Muscle layer of duodenum (tissue), 2 donors: ENCODE measurements around the gene PTPRU.
A peak's percentile ranks its signal among the peaks of the same experiment; 100 is the strongest.
"Not testable (repeated sequence)": the region's sequence is repeated elsewhere in the genome, so short reads cannot be mapped to it uniquely, and the experiment has no call there.

Experiments used
- H3K27ac ChIP-seq: one replicate; pipeline ENCODE4 v1.7.0; 2013; ENCODE audit warnings: mild to moderate bottlenecking, low read length
- H3K27me3 ChIP-seq: one replicate; pipeline ENCODE4 v1.7.0; 2013; ENCODE audit warnings: low read depth, mild to moderate bottlenecking, control low read depth, low read length
- H3K36me3 ChIP-seq, 2 donors: one replicate each; pipeline ENCODE4 v1.7.0; 2013; ENCODE audit warnings: low read length in 2 of 2, control low read depth in 1 of 2, mild to moderate bottlenecking in 1 of 2; ENCODE audit not compliant: insufficient read depth in 2 of 2, control insufficient read depth in 1 of 2
- H3K4me1 ChIP-seq, 2 donors: one replicate each; pipeline ENCODE4 v1.7.0; 2013; ENCODE audit warnings: low read length in 2 of 2, mild to moderate bottlenecking in 2 of 2, control low read depth in 1 of 2, moderate library complexity in 1 of 2; ENCODE audit not compliant: insufficient read depth in 2 of 2, control insufficient read depth in 1 of 2
- H3K4me3 ChIP-seq, 2 donors: one replicate each; pipeline ENCODE4 v1.7.0; 2013; ENCODE audit warnings: low read length in 2 of 2, low read depth in 1 of 2, mild to moderate bottlenecking in 1 of 2
- H3K9me3 ChIP-seq, 2 donors: one replicate each; pipeline ENCODE4 v1.7.0; 2013; ENCODE audit warnings: low read length in 2 of 2, control low read depth in 1 of 2, mild to moderate bottlenecking in 1 of 2; ENCODE audit not compliant: control insufficient read depth in 1 of 2
- donor health status: healthy.

PTPRU gene

DNA sequence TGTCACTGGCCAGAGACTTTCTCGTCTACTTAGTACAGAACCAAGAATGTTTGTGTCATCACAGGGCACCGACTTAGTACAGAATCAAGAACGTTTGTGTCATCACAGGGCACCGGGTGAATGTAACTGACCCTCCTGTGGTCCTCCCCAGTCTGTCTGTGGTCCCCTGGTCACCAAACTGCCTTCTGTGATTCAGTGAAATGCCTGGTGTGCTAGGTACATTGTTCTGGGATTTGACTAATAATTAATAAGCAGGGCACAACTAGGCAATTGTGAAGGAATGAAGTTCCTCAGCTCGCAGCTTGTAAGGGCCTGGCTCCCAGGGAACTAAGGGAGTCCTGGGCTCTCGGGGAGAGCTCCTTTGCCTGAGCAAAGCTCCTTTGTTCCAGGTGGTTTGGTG is 12.8 kb upstream of the PTPRU start:
- Histone ChIP-seq H3K27me3 (no peaks in the 10 kb centered on the region), H3K36me3 (peaks cover 7 to 13% of the 10 kb centered on the region in 2 donors), H3K9me3 (no peaks in the 10 kb centered on the region), H3K27ac (no peak overlapping the region), H3K4me1 (no peaks in the 10 kb centered on the region), H3K4me3 (no peak overlapping the region)

DNA sequence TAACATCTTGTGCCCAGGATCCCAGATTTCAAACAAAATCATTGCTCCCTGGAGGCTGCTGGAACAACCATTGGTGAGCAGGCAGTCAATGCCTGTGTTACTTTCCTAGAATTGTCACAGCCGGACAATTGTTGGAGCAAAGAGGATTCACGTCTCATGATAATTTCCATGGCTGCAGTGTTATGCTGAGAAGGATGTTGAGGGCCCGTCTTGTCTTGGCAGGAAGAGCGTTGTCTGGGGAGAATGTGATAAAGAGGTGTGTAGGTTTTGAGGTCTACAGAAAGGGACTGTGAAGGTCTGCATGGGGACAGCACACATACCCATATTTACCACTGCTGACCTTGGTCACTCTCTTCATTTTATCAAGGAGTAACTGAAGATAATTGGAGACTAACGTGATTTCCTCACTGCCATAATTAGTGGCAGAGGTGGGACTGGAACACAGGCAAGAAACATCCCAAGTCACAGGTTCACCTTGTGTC is 11.9 kb upstream of the PTPRU start:
- H3K27ac ChIP-seq, result no peak overlapping the region
- no peak overlapping the region for H3K4me3 ChIP-seq
- H3K36me3 ChIP-seq, result peaks cover 7 to 13% of the 10 kb centered on the region in 2 donors
- no peaks in the 10 kb centered on the region for H3K4me1 ChIP-seq
- no peaks in the 10 kb centered on the region for H3K27me3 ChIP-seq
- no peaks in the 10 kb centered on the region for H3K9me3 ChIP-seq

DNA sequence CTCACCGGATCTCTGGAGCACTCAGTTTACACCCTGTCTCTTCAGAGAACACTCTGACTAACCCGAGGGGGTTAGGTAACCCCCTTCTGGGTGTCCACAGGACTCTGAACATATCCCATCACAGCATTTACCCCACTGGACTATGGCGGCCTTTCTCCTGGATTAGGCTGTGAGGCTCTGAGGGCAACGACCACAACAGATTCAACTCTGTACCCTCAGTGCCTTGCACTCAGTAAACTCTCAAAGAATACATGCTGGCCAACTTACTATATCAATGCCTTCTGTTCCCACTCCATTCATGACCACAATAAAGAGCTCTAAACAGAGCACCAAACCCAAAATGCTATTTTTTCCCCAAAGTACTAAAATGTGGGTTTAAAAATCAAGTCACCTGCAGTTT is 11.0 kb upstream of the PTPRU start:
- Histone ChIP-seq H3K36me3 (peaks cover 7 to 11% of the 10 kb centered on the region in 2 donors), H3K4me1 (peaks cover 0 to 9% of the 10 kb centered on the region in 2 donors), H3K4me3 (no peak overlapping the region), H3K9me3 (no peaks in the 10 kb centered on the region), H3K27me3 (no peaks in the 10 kb centered on the region), H3K27ac (no peak overlapping the region)

DNA sequence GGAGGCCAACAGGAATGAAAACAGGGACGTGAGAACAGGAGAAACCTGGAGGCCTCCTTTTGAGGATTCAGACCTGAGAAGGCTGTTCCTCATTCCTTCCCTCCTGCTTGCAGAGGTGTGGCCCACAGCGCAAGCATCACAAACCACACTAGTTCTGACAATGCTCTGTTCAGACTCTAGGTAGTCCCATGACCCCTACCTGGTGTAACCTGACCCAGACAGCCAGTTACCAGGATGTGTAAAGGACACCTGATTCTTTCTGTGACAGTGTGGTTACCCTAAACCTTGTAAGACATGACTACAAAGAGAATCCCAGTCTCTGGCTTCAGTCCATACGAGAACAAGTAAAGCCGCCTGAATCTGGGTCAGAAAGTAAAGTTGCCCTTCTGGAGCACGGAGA is 8.8 kb upstream of the PTPRU start:
- Histone ChIP-seq H3K9me3 (no peaks in the 10 kb centered on the region), H3K27me3 (no peaks in the 10 kb centered on the region), H3K27ac (no peak overlapping the region), H3K4me3 (no peak overlapping the region), H3K4me1 (peaks cover 0 to 12% of the 10 kb centered on the region in 2 donors), H3K36me3 (peaks cover 7 to 10% of the 10 kb centered on the region in 2 donors)

DNA sequence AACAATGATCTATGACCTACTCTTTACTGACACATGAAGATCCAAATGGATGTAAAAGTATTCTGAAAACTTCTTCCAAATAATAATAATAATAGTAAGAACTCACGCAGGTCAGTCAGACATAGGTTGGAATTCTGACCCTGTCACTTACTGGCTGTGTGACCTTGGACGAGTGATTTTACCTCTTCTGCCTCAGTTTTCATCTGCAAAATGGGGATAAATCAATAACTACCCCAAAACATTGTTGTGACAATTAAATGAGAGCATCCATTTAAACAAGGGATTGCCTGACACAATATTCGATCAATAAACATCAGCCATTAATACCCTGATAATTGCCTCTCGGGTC is 6.1 kb upstream of the PTPRU start:
- Histone ChIP-seq H3K9me3 (no peaks in the 10 kb centered on the region), H3K27me3 (peaks cover 6% of the 10 kb centered on the region), H3K4me3 (peak overlapping the region; percentile 72 to 92), H3K36me3 (peaks cover 0 to 1% of the 10 kb centered on the region in 2 donors), H3K4me1 (peaks cover 0 to 12% of the 10 kb centered on the region in 2 donors), H3K27ac (peak overlapping the region; percentile 19)

DNA sequence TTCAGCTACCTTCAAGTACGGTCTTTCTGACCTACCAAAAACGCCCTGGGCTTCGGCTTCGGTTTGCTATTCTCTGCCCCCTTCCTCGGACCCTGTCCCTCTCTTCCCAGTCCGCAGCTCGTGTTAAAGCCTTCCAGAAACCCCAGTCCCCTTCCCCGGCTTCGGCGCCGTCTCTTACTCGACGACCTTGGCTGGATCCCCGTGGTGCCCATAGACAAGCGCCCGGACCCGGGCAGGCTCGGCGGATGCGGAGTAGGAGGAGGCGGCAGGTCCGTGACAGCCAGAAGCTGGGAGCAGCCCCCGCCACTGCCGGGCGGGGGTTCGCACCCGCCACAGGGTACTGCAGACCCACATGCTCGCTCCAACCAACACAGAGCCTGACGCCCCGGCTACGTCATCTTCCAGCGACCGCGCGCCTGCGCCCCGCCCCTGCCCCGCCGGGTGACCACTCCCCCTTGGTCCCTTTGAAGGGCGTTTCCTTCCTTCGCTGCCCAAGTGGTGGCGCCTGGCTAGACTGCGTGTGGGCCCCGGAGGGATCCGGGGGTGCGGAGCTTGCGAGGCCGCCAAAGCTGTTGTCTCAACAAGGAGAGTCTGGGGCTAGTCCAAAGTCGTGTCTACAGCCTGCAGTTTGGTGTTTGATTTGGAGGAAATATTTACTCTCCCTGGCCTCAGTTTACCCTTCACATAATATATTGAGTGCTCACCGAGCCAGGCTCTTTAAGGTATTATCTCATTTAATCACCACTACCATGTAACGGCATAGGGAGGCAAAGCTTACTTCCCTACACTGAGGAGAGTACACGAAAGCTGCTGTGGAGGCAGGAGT is 5.6 kb upstream of the PTPRU start, which contains the start of gene MECR:
MECR (minus strand) TSS at position 382 of the 826 bp plus-strand sequence; CDS start at position 354, 28 bp downstream.
- Histone ChIP-seq H3K9me3 (no peaks in the 10 kb centered on the region), H3K4me1 (peaks cover 0 to 12% of the 10 kb centered on the region in 2 donors), H3K36me3 (no peaks in the 10 kb centered on the region), H3K27me3 (peaks cover 6% of the 10 kb centered on the region), H3K27ac (peak within 1 kb of the TSS; percentile 19), H3K4me3 (peak within 1 kb of the TSS; percentile 72 to 92)

DNA sequence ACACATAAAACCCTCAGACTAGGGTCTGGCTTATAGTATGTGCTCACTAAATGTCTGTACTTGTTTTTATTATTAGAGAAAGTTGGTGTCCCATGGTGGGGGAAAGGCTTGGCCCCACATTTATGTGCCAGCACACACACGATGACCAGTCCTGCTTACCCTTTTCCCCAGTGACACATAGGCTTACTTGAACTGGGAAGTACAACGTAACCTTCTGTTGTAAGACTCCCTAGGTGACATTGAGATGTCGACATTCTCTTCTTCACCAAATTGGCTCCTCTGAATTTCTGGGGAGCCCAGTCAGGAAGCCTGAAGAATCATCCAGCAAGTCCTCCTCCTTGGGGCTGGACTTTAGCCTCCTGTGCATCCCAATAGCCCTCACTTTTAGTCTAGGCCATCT is 3.9 kb upstream of the PTPRU start:
- Histone ChIP-seq H3K27me3 (peaks cover 13% of the 10 kb centered on the region), H3K9me3 (no peaks in the 10 kb centered on the region), H3K4me3 (no peak overlapping the region)

DNA sequence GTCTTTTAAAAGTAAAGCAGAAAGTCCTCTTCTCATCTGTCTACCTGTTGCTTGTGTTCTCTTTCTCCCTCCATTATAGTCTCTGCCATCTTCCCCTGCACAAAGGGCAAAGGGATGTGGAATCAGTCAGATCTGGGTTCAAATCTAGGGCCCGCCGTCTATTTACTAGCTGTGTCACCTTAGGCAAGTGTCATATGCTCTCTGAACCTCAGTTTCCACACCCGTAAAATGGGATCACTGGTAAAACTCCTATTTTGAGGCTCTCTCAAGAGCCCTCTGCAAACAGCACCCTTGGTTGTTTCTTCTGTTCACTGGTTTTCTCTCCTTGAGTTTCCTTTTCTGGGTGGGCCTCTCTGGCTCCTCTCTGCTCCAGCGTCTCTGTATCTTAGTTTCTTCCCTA is 2.6 kb upstream of the PTPRU start:
- H3K4me1 ChIP-seq, result peaks cover 5 to 33% of the 10 kb centered on the region in 2 donors
- no peak overlapping the region for H3K27ac ChIP-seq
- peaks cover 16% of the 10 kb centered on the region for H3K27me3 ChIP-seq
- no peaks in the 10 kb centered on the region for H3K9me3 ChIP-seq
- H3K4me3 ChIP-seq, result no peak overlapping the region
- H3K36me3 ChIP-seq, result no peaks in the 10 kb centered on the region

More for the DNA sequence above, 3.9 kb upstream of the PTPRU start:
- Histone ChIP-seq H3K36me3 (no peaks in the 10 kb centered on the region), H3K4me1 (peaks cover 5 to 23% of the 10 kb centered on the region in 2 donors), H3K27ac (no peak overlapping the region)

DNA sequence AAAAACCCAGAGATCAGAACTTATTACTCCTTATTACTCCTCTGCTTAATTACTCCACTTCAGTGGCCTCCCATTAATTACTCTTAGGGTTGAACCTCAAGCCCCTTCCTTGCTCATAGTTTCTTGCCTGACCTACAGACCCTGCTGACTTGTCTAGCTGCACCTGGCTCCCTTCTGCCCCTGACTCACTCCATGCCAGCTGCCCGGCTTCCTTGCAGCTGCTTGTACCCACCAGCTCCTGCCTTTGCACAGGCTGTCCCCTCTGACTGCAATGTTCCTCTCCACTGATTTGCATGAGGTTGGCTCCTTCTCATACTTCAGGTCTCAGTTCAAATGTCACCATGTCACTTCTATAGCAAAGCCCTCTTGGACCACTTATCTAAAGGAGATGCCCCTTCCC is 1.9 kb upstream of the PTPRU start:
- Histone ChIP-seq H3K4me1 (peaks cover 5 to 32% of the 10 kb centered on the region in 2 donors), H3K27ac (no peak overlapping the region), H3K27me3 (peaks cover 17% of the 10 kb centered on the region), H3K9me3 (no peaks in the 10 kb centered on the region), H3K4me3 (no peak overlapping the region), H3K36me3 (no peaks in the 10 kb centered on the region)

DNA sequence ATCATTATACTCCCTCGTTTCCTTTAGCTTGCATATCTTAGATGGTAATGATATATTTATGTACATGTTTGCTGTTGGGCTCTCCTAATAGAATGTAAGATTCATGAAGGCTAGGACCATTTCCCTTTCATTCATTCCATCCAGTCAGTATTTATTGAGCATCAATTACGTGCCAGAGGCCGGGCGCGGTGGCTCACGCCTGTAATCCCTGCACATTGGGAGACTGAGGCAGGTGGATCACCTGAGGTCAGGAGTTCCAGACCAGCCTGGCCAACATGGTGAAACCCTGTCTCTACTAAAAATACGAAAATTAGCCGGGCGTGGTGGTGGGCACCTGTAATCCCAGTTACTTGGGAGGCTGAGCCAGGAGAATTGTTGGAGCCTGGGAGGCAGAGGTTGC is 1.4 kb upstream of the PTPRU start:
- not testable (repeated sequence) for H3K36me3 ChIP-seq, H3K4me3 ChIP-seq, H3K9me3 ChIP-seq, H3K27ac ChIP-seq
- peaks cover 5 to 28% of the 10 kb centered on the region in 2 donors for H3K4me1 ChIP-seq
- H3K27me3 ChIP-seq, result peaks cover 17% of the 10 kb centered on the region

DNA sequence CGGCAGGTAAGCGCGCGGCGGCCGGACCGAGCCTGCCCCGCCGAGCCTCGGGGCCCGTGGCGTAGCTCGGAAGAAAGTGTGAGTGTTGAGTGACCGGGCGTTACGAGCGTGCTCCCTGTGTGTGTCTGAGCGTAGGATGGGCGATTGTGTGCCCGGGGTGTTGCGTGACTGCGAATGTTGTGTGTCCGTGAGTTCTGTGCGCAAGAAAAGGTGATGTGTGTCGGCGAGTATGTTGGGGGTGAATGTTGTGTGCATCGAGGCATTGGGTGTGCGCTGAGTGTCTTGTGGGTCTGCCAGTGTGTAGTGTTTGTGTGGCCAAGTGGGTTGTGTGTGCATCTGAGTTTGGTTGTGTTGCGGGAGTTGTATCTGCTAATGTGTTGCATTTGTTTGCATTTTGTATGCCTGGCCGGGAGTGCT is 398 bp downstream of the PTPRU start:
- Histone ChIP-seq H3K9me3 (no peaks in the 10 kb centered on the region), H3K4me1 (peaks cover 5 to 21% of the 10 kb centered on the region in 2 donors), H3K27ac (no peak overlapping the region), H3K36me3 (no peaks in the 10 kb centered on the region), H3K27me3 (peaks cover 17% of the 10 kb centered on the region), H3K4me3 (peak overlapping the region; percentile 77 to 79)
